NCI-H524 (cell line): ENCODE data around the gene OPHN1.
A peak's percentile ranks its signal among the peaks of the same experiment; 100 is the strongest.

Source experiments
- DNase-seq, 2 experiments: peaks; one replicate each; lab custom pipeline; 2025; lab: John Stamatoyannopoulos, UW

The OPHN1 gene

GRCh38 chrX:68249903-68250302 lies 183.4 kb downstream of the OPHN1 start:
- no peak for DNase-seq

GRCh38 chrX:68249401-68249831 lies 183.9 kb downstream of the OPHN1 start:
- DNase-seq = no peak

GRCh38 chrX:68238568-68238967 lies 194.7 kb downstream of the OPHN1 start:
- DNase-seq = no peak

GRCh38 chrX:68234171-68234910 lies 199.0 kb downstream of the OPHN1 start:
- no peak for DNase-seq

- no peak for DNase-seq
These were observed 201.1 kb downstream of the OPHN1 start for GRCh38 chrX:68232206-68232605.

GRCh38 chrX:68209008-68209407 lies 224.3 kb downstream of the OPHN1 start:
- DNase-seq = no peak

GRCh38 chrX:68204521-68205038 lies 228.7 kb downstream of the OPHN1 start:
- no peak for DNase-seq

GRCh38 chrX:68203646-68204045 lies 229.6 kb downstream of the OPHN1 start:
- no peak for DNase-seq

- DNase-seq = no peak
These were observed 230.1 kb downstream of the OPHN1 start for GRCh38 chrX:68203211-68203610.

- peak in 1 of 2 experiments; percentile 55 for DNase-seq
These were observed 234.0 kb downstream of the OPHN1 start for GRCh38 chrX:68199062-68199848.

- DNase-seq = peak; percentile 36 to 65
These were observed 236.1 kb downstream of the OPHN1 start for GRCh38 chrX:68196939-68197791.

GRCh38 chrX:68195561-68195960 lies 237.7 kb downstream of the OPHN1 start:
- DNase-seq = no peak

GRCh38 chrX:68193786-68194185 lies 239.5 kb downstream of the OPHN1 start:
- no peak for DNase-seq

- no peak for DNase-seq
These were observed 240.1 kb downstream of the OPHN1 start for GRCh38 chrX:68193234-68193633.

- DNase-seq = no peak
These were observed 242.5 kb downstream of the OPHN1 start for GRCh38 chrX:68190799-68191198.

GRCh38 chrX:68186552-68187262 lies 246.6 kb downstream of the OPHN1 start:
- no peak for DNase-seq

- DNase-seq = no peak
These were observed 248.1 kb downstream of the OPHN1 start for GRCh38 chrX:68185161-68185560.

GRCh38 chrX:68183612-68184214 lies 249.6 kb downstream of the OPHN1 start:
- peak in 1 of 2 experiments; percentile 54 for DNase-seq

GRCh38 chrX:68180579-68180978 lies 252.7 kb downstream of the OPHN1 start:
- no peak for DNase-seq

- DNase-seq = no peak
These were observed 253.9 kb downstream of the OPHN1 start for GRCh38 chrX:68179355-68179754.

GRCh38 chrX:68177542-68177941 lies 255.8 kb downstream of the OPHN1 start:
- no peak for DNase-seq
